GM12878 (cell line): ENCODE results near the gene FBF1.

Experiments
- BCLAF1 ChIP-seq: fragments of 450-650 bp; IDR thresholded peaks from 2 replicates; pipeline ENCODE4 v1.6.1; 2017; ENCODE audit warnings: antibody characterized with exemption, mild to moderate bottlenecking, moderate library complexity
- CTCF ChIP-seq, 3 experiments: IDR thresholded peaks in 2 of 3; conservative IDR thresholded peaks in 1 of 3; 2 replicates each; pipeline ENCODE4 v1.5.1; 2011; ENCODE audit warnings: low read depth in 3 of 3, low read length in 3 of 3, mild to moderate bottlenecking in 3 of 3, control low read depth in 2 of 3, moderate library complexity in 2 of 3, inconsistent platforms in 1 of 3, mixed read lengths in 1 of 3; ENCODE audit not compliant: control insufficient read depth in 2 of 3, insufficient read depth in 1 of 3; ENCODE audit errors: extremely low read depth in 1 of 3
- EP300 ChIP-seq, 2 experiments: fragments of 150-350 bp in 1 of 2; IDR thresholded peaks; 2 replicates each; pipeline ENCODE4 v1.6.1; 2011 to 2012; ENCODE audit warnings: low read depth in 2 of 2, low read length in 2 of 2, borderline replicate concordance in 1 of 2, improper control_type of control experiment in 1 of 2, inconsistent platforms in 1 of 2; ENCODE audit not compliant: control insufficient read depth in 1 of 2
- MTA3 ChIP-seq: IDR thresholded peaks from 2 replicates; pipeline ENCODE4 v1.6.1; 2012; ENCODE audit warnings: low read length, inconsistent platforms, borderline replicate concordance
- POLR2A ChIP-seq: IDR thresholded peaks from 2 replicates; pipeline ENCODE4 v1.6.1; 2011; ENCODE audit warnings: low read depth, mild to moderate bottlenecking, low read length
- POLR2AphosphoS5 ChIP-seq: IDR thresholded peaks from 2 replicates; pipeline ENCODE4 v1.6.1; 2011; ENCODE audit warnings: mild to moderate bottlenecking, low read length, inconsistent platforms

GRCh38 chr17:75913537-75914210, 27.2 kb downstream of the FBF1 start:
- TF ChIP-seq CTCF (IDR thresholded peaks at IDR 0.05 in 2 of 3, conservative IDR thresholded peaks at IDR 0.05 in 1 of 3; ENCODE audit: control insufficient read depth in 2 of 3, extremely low read depth in 1 of 3, insufficient read depth in 1 of 3, low read depth in 3 of 3, low read length in 3 of 3) (no peak), MTA3 (no peak), BCLAF1 (no peak), POLR2A (no peak), POLR2AphosphoS5 (no peak), EP300 (IDR thresholded peaks at IDR 0.05; ENCODE audit: borderline replicate concordance in 1 of 2, control insufficient read depth in 1 of 2, low read depth in 2 of 2, low read length in 2 of 2) (no peak)
